Ecto neural progenitor cell (in vitro differentiated cells): ENCODE results near the gene CC2D1B.
"Not testable (repeated sequence)": the region's sequence is repeated elsewhere in the genome, so short reads cannot be mapped to it uniquely, and the experiment has no call there.

Experiments
- DNase-seq: peaks from one replicate; pipeline ENCODE4 v3.0.0-alpha.2; 2018; ENCODE audit warnings: low spot score

CC2D1B gene

GRCh38 chr1:52365746-52366516, at the start of gene CC2D1B:
CC2D1B (minus strand) TSS chr1:52366205; CDS start chr1:52364620, 1,585 bp downstream.
- DNase-seq: peak; percentile 100

- DNase-seq: no peak
Measured at GRCh38 chr1:52414942-52415341, 48.9 kb upstream of the CC2D1B start.

GRCh38 chr1:52413410-52413989, 47.5 kb upstream of the CC2D1B start:
- no peak for DNase-seq

DNA sequence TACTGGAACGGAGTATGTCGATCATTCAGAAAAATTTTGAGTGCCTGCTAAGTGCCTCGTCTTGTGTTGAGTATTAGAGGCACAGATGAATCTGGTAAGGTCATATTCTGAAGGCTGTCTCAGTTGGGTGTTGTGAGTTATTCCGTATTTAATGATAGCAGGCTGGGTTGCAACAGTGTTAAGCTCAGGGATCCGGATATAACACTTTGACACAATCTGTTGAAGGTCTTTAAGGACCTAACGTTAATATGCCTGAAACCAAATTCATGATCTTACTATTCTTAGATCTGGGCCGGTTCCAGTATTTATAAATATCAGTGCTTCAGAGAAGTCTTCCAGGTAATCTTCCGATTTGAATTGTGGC, 39.0 kb upstream of the CC2D1B start:
- DNase-seq: no peak

DNA sequence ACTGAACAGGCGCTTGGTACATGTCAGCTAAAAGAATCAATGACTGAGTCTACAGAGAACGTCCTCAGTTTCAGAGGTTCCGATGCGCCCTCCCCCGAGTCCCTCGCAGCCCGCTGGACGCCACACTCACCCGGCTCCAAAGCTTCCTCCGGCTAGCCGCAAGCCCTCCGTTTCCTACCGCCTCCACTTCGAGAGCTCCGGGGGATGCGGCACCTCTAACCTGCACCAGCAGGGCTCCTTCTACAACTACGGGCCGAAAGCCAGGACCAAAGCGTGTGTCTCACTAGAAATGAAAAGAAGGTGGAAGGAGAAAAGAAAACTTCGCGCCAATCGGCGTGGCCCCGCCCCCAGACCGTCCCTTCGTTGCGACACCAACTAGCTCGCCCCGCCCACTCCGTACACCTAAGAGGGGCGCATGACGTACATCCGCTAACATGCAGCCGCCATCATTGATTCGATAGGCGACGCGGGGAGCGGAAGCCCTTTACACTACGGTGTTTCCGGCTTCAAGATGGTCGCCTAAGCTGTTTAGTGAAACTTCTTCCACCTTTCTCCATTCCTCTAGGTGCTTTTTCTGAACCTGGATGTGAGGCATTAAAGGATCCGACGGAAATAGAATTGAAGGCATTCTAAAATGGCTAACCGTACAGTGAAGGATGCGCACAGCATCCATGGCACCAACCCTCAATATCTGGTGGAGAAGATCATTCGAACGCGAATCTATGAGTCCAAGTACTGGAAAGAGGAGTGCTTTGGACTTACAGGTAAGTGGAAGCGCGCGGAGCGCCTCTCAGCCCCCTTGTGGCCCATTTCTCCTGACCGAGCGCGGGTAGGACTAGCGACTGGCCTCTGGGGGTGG, 38.3 kb upstream of the CC2D1B start, which contains the start of the genes ORC1 and PRPF38A:
TSS of gene ORC1 (minus strand) at position 308 of the 859 bp plus-strand sequence. CDS start 2,200 bp downstream, outside the sequence.
TSS of gene PRPF38A (plus strand) at position 487 of the 859 bp plus-strand sequence. CDS start at position 635, 148 bp downstream.
- peak; percentile 96 for DNase-seq

GRCh38 chr1:52403566-52404115, 37.6 kb upstream of the CC2D1B start:
- DNase-seq: no peak

GRCh38 chr1:52402860-52403240, 36.8 kb upstream of the CC2D1B start:
- DNase-seq: no peak

DNA sequence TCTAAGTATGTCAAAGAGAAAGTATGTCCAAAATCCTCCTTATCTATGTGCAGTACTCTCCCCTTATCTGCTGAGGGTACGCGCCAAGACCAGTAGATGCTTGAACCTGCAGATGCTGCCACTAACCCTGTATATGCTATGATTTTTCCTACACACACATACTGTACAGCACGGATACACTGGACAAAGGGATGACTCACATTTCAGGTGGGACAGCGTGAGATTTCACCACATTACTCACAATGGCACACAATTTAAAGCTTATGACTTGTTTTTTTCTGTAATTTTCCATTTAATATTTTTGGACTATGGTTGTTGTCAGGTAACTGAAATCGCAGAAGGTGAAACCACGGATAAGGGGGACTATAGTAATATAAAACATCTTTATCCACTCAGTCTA, 34.1 kb upstream of the CC2D1B start:
- no peak for DNase-seq

GRCh38 chr1:52399629-52400028, 33.6 kb upstream of the CC2D1B start:
- no peak for DNase-seq

- DNase-seq: no peak
Measured at GRCh38 chr1:52393174-52393573, 27.2 kb upstream of the CC2D1B start.

DNA sequence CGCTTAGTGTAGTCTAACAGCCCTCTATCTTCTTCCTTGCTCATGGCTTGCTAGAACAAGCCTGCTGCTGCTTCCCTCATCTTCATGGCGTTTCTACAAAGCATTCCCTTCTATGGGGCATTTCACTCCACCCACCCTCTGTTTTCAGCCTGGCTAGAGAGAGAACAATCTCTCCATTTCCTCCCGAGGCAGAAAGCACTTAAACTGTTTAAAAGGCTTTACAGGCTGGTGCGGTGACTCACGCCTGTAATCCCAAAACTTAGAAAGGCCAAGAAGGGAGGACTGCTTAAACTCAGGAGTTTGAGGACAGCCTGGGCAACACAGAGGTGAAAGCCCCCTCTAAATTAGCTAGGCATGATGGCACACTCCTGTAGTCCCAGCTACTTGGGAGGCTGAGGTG, 20.5 kb upstream of the CC2D1B start:
- DNase-seq: no peak

DNA sequence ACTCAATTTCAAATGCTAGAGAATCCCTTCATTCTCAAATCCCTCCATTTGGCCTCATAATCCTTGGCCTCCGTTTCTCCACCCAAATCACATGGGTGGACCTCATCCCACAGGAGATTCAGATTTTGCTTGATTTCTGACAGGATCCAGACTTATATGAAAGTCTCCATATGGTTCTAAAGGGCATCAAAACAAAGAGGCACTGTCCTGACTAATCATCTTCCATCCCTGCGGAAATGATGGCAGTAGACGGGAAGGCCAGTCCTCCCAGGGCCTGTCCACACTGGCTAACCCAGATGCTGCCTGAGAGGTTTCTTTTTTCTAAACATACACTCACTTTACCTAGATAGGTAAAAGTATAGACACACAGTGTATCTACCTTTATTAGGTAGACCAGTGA, 19.4 kb upstream of the CC2D1B start:
- DNase-seq: no peak

GRCh38 chr1:52369851-52370250, 3.8 kb upstream of the CC2D1B start:
- not testable (repeated sequence) for DNase-seq

DNA sequence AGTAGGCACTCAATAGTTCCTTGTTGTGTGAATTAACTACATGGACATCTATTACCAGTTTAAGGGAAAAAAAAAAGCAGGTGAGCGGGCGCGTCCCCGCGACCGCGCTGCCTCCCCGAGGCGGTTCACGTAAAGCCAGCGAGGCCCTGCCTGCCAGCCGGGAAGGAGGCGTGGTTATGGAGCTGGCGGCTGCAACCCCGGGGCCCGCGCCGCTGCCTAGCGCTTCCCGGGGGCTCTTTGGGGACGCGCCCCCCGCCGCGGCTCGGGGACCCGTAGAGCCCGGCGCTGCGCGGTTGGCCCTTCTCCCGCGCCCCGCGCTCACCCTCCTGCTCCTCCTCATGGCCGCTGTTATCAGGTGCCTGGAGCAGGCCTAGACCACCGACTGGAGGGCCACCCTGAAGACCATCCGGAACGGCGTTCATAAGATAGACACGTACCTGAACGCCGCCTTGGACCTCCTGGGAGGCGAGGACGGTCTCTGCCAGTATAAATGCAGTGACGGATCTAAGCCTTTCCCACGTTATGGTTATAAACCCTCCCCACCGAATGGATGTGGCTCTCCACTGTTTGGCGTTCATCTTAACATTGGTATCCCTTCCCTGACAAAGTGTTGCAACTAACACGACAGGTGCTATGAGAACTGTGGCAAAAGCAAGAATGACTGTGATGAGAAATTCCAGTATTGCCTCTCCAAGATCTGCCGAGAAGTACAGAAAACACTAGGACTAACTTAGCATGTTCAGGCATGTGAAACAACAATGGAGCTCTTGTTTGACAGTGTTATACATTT, 2.6 kb upstream of the CC2D1B start:
- peak; percentile 79 for DNase-seq

DNA sequence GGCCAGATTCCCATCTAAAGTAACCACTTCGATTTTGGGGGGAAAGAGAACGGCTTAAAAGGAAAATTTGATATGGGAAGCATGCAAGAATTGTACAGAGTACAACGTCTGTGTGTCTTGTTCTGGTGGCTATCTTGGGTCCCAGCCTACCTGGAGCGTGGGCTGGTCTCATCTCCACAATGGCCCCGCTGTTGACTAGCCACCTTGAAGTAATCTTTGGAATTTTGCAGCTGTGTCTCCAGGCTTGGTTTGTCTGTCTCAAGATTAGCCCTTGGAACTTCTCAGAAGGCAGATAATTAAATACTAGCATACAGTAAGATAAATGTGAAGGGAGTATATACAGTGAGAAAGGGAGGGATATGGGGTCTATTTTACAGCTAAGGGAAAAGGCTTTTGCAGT, 1.3 kb upstream of the CC2D1B start:
- no peak for DNase-seq

DNA sequence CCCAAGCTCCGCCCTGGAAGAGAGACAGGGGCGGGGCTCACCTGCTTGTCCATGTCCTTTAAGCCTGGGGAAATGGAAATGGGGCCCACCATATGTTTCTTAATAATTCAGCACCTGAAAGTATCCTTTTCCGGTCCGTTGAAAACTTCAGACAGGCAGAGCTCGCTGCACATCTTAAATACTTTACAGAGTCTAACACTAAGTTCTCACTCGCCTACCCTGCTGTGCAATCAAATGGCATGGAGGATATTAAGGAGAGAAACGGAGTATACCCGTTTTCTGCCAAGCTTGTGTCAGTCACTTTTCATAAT, 467 bp upstream of the CC2D1B start:
- no peak for DNase-seq

GRCh38 chr1:52365071-52365745, 797 bp downstream of the CC2D1B start:
- DNase-seq: peak; percentile 68

DNA sequence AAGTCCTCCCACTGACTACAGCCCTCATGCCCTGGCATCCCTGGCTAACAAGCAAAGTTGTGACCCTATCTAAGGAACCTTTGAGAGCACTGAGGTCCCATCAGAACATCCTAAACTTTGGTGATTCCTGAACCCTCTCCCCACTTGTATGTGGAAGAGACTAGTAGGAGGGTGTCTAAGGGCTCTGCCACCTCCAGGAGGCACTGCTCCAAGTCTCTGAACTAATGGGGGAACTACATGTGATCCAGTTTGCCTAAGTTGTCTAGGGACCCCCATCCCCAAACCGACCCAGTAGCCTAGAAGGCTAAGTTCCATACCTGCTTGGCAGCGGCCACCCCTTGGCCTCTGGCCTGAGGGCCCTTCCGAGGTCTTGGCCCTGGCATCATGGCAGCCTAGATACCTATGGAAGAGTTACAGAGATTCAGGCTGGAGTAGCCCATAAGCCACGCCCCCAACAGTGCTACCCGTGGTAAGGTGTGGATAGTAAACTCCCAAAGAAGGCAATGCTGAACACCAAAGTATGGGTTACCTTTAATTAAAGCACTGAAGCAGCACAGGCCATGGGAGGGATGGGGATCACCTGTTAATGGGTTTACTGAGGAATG, 1.7 kb downstream of the CC2D1B start:
- DNase-seq: no peak

DNA sequence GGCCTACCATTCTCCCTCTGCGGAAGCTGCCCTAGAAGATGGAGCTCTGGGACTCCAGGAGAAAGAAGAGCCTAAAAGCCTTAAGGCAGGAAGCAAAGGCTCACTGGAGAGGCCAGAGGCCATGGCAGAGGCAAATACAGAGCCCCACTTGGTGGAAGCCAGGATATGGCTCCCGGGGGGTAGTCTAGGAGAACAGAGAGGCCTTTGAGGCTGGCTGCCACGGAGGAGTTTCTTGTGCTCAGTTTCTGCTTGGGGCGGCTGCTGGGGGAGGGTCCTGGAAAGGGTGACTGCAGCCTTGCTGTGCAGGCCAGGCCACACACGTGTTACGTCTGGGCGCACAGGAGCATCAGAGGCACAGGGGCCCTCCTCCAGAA, 5.4 kb downstream of the CC2D1B start:
- DNase-seq: no peak

- no peak for DNase-seq
Measured at GRCh38 chr1:52359676-52360594, 6.1 kb downstream of the CC2D1B start.
